IPS-NIHi7 (cell line): ENCODE data around the gene GAB1.
A peak's percentile ranks its signal among the peaks of the same experiment; 100 is the strongest.

ENCODE experiments used
- DNase-seq: peaks from one replicate; pipeline ENCODE4 v3.0.0; 2012; ENCODE audit warnings: mixed read lengths; ENCODE audit errors: extremely low spot score

Gene GAB1

GRCh38 chr4:143336781-143337599 is at the start of gene GAB1:
GAB1 (plus strand) TSS chr4:143336876; CDS start chr4:143337189, 313 bp downstream.
- peak; percentile 53 for DNase-seq

- DNase-seq = peak; percentile 20
Observed at GRCh38 chr4:143287572-143287923, 49.1 kb upstream of the GAB1 start.

DNA sequence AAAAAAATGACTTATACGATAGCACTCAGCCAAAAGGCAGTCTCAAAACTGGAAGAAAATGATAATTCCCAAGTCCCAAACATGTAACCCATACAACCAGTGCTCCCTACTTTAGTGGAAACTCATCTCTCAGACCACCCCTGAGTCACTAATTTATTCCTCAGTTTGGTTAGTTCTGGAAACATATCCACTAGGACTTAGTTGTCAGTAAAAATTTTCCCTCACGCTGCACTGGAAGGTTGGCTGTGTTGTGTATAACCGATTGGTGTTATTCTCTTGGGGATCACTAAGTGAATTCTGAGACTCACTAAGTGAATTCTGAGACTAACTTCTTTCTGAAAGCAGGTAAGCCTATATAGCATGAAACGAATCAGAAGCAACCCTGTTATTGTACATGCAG is 48.5 kb upstream of the GAB1 start:
- no peak for DNase-seq

DNA sequence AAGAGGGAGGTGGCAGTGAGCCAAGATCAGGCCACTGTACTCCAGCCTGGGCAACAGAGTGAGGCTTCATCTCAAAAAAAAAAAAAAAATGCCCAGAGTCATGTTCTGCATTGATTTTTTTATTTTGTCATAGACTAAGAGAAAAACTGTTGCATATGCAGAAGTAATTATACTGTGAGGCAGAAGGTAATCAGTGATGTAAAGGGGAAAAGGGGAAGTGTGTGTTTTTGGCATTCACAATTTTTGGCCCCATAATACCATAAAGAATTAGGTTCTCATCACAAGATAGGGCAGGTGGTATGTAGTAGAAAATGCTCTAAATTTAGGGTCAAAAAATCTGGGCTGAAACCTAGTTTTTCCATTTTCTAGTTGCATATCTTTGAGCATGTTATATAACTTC is 47.3 kb upstream of the GAB1 start:
- no peak for DNase-seq

DNA sequence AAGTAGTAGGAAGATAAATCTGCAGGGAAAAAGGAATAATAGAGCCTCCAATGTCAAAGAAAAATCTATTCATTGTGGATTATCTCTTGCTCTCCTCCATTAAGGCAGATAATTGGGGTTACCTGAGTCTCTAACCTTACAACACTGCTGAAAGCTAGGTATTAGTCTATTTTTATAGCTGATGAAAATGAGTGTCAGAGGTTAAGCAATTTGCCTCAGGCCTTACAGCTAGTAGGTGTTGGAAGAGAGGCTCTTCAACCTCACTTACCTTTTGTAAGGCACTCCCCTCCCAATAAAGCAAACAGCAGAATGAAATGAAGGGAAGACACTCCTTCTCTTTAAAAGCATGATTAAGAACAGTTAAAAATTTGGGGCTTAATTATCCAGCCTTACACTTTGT is 45.4 kb upstream of the GAB1 start:
- no peak for DNase-seq

DNA sequence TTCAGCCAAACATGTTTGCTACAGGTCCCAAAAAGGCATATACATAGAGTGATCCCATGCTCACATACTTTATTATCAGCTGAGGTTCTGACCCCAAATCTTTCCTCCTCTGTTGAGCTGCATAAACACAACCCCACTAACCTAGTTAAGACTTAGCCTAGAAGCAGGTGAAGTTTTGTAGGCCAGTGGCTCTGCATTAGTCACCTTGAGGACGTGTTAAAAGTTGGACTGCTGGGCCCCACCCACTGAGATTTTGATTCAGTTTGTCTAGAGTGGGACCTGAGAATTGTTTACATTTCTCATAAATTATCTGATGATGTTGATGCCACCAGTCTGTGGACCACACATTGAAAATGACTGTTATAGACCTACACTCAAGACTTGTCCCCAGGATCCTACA is 43.8 kb upstream of the GAB1 start:
- no peak for DNase-seq

DNA sequence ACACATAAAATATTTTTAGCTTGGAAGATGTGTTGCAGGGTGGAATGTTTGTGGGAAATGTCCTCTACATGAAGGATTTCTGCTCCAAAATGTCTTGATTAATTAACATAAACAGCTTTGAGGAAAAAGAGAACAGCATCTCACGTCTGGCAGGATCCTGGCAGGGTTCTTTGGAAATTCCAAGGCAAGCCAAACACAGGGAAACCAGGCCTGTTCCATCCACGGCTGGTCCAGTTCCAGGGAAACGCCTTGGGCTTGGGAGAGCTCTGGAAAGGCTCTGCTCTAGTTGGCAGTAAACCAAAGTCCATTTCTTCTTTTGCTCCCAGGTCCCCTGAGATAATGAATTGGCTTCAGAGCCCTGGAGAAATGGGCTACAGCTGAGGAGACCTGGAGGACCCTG is 42.4 kb upstream of the GAB1 start:
- no peak for DNase-seq

GRCh38 chr4:143294710-143295275 is 41.9 kb upstream of the GAB1 start:
- DNase-seq = no peak

DNA sequence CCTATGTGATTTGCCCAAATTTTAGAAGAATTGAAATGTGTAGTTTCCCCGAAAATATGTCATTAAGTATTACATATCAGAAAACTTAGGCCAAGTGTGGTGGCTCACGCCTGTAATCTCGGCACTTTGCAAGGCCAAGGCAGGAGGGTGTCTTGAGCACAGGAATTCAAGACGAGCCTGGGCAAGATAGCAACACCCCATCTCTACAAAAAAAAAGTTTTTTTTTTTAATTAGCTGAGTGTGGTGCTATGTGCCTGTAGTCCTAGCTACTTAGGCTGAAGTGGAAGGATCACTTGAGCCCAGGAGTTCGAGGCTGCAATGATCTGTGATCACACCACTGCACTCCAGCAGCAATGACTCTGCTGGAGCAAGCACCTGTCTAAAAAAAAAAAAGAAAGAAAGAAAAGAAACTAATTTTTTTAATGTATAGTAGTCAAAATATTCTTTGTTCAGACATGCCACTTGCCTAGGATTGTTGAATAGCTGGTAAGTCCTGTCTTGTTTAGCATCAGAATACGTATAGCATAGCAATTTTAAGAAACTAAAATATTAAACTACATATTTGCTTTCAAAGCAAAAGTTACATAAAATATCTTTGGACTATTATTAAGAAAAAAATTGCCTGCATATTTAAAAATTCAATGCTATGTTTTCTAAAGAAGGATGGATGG is 40.1 kb upstream of the GAB1 start:
- no peak for DNase-seq

DNA sequence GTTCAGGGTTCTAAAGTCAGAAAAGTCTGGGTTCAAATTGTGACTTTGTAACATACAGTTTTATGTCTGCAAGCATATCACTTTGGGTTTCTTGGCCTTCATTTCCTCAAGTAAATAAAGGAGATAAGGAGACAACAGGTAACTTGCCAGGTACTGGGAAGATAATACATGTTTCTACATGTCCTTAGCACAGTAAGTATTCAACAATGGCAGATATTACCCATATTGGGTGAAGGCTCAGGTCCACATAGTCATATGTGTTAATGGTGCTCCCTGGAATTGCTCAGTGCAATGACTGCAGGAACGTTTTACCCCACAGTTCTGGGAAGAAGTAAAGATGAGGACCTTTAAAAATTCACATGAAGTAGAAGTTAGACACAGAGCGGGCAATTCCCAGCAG is 35.8 kb upstream of the GAB1 start:
- DNase-seq = no peak

DNA sequence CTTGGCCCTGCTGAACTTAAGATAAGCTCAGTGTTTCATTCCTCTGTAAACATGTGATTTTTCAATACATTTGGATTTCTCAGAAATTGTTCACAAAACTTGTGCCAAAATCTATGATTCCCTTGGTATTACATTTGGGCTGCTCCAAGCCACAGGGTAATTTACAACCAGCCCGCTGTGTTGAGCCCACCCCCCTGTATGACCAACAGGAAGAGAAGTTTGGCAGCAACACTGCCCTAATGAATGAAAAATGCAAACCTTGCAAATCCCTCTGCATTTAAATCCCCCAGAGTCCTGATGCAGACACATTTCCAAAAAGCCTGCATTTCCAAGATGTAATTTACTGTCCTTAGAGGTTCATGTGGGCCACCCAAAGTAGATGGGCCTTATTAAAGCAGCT is 34.1 kb upstream of the GAB1 start:
- no peak for DNase-seq

- DNase-seq = no peak
Observed at GRCh38 chr4:143306788-143307187, 29.9 kb upstream of the GAB1 start.

- DNase-seq = no peak
Observed at GRCh38 chr4:143307531-143307930, 29.1 kb upstream of the GAB1 start.

DNA sequence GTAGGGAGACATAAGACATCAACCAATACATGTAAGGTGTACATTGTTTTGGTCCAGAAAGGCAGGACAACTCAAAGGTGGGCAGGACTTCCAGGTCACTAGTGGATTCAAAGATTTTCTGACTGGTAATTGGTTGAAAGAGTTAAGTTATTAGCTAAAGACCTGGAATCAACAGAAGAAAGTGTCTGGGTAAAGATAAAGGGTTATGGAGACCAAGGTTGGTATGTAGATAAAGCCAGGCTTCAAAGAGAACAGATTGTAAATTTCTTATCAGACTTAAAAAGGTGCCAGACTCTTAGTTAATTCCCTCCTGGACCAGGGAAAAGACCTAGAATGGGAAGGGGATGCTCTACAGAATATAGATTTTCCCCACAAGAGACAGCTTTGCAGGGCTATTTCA is 28.3 kb upstream of the GAB1 start:
- DNase-seq = no peak

GRCh38 chr4:143311924-143312323 is 24.8 kb upstream of the GAB1 start:
- DNase-seq = no peak

DNA sequence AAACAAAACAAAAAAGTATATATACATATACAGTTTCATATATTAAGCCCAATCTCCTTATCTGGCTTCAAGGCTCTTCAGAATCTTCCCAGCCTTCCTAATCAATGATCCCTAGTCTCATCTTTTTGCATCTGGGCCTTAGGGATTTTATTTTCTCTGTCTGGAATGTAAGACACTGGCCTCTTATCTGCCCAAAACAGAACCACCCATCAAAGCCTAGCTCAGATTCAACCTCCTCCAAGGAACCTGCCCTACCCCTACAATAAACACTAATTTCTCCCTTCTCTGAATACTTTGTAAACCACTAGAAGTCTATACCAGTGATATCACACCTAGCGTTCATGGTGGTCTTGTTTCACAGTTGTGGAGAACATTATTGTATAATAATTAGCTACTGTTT is 23.2 kb upstream of the GAB1 start:
- no peak for DNase-seq

- DNase-seq = no peak
Observed at GRCh38 chr4:143313996-143314395, 22.7 kb upstream of the GAB1 start.

GRCh38 chr4:143320113-143320512 is 16.6 kb upstream of the GAB1 start:
- DNase-seq = no peak

DNA sequence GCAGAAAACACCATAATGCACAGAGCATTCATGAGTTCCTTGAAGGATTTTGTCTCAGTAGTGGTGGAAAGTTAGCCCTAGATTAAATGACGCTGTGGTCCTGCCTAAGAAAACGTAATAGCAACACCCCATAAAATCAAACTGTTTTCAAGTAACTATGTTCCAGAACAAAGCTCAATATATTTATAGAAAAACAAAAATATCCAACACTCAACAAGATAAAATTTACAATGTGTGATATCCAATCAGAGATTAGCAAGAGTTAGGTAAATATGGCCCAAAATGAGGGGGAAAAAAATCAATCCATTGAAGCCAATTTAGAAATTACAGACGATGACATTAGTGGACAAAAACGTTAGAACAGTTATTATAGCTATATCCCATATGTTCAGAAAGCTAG is 9.9 kb upstream of the GAB1 start:
- no peak for DNase-seq

GRCh38 chr4:143329985-143330384 is 6.7 kb upstream of the GAB1 start:
- DNase-seq = no peak

- peak; percentile 85 for DNase-seq
Observed at GRCh38 chr4:143335979-143336780, 496 bp upstream of the GAB1 start.

- no peak for DNase-seq
Observed at GRCh38 chr4:143337600-143338287, 1.1 kb downstream of the GAB1 start.
